ENCODE data around the gene ANXA1.

DNA sequence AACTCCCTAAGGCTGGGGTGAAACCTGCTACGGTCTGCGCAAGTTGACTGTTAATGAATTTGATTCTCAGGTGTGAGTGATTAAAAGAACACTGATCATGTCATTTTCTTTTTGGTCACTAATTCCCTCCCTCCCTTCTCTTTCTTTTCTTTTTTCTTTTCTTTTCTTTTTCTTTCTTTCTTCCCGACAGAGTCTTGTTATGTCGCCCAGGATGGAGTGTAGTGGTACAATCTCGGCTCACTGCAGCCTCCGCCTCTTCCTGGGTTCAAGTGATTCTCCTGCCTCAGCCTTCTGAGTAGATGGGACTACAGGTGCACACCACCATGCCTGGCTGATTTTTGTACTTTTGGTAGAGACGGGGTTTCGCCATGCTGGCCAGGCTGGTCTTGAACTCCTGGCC is 2.6 kb downstream of the ANXA1 start:
- no peak for TF ChIP-seq POLR2AphosphoS5 (IDR thresholded peaks at IDR 0.05; ENCODE audit: low read depth, low read length)
- no peak for TF ChIP-seq POLR2A (IDR thresholded peaks at IDR 0.05; ENCODE audit: low read depth, low read length)
- no peak for TF ChIP-seq TAF1 (IDR thresholded peaks at IDR 0.05; ENCODE audit: low read depth, low read length)
- no peak for TF ChIP-seq SPI1 (IDR thresholded peaks at IDR 0.05; ENCODE audit: low read depth, low read length)

Data from GM12891 (cell line).